HuH-7 (cell line): ENCODE measurements around the gene CRYBA2.

Source experiments
- DNase-seq: peaks from one replicate; pipeline ENCODE4 v3.0.0; 2011; ENCODE audit warnings: low spot score

Gene CRYBA2

GRCh38 chr2:218999021-218999880, 6.0 kb upstream of the CRYBA2 start:
- DNase-seq = no peak

- DNase-seq = no peak
Measured at GRCh38 chr2:218998414-218999002, 5.3 kb upstream of the CRYBA2 start.

- DNase-seq = no peak
Measured at GRCh38 chr2:218997731-218998130, 4.5 kb upstream of the CRYBA2 start.

GRCh38 chr2:218996937-218997336, 3.7 kb upstream of the CRYBA2 start:
- no peak for DNase-seq

GRCh38 chr2:218995972-218996711, 2.9 kb upstream of the CRYBA2 start:
- DNase-seq = peak; percentile 97

- DNase-seq = no peak
Measured at GRCh38 chr2:218995561-218995960, 2.3 kb upstream of the CRYBA2 start.

- DNase-seq = no peak
Measured at GRCh38 chr2:218992703-218993344, 398 bp downstream of the CRYBA2 start.

- no peak for DNase-seq
Measured at GRCh38 chr2:218992196-218992595, 1.0 kb downstream of the CRYBA2 start.

- DNase-seq = no peak
Measured at GRCh38 chr2:218991674-218992168, 1.5 kb downstream of the CRYBA2 start.

GRCh38 chr2:218990612-218991011, 2.6 kb downstream of the CRYBA2 start:
- no peak for DNase-seq

- no peak for DNase-seq
Measured at GRCh38 chr2:218990052-218990451, 3.2 kb downstream of the CRYBA2 start.

GRCh38 chr2:218988650-218989049, 4.6 kb downstream of the CRYBA2 start:
- DNase-seq = no peak

- DNase-seq = no peak
Measured at GRCh38 chr2:218988164-218988563, 5.1 kb downstream of the CRYBA2 start.

- DNase-seq = no peak
Measured at GRCh38 chr2:218986148-218986761, 7.0 kb downstream of the CRYBA2 start.

- DNase-seq = no peak
Measured at GRCh38 chr2:218985325-218986091, 7.7 kb downstream of the CRYBA2 start.

GRCh38 chr2:218985021-218985324, 8.2 kb downstream of the CRYBA2 start, which contains the start of gene FEV:
FEV (minus strand) TSS chr2:218985184; CDS start chr2:218985075, 109 bp downstream.
- DNase-seq = no peak

- no peak for DNase-seq
Measured at GRCh38 chr2:218984239-218985020, 8.8 kb downstream of the CRYBA2 start.

GRCh38 chr2:218983934-218984238, 9.3 kb downstream of the CRYBA2 start:
- DNase-seq = no peak

GRCh38 chr2:218983263-218983933, 9.8 kb downstream of the CRYBA2 start:
- no peak for DNase-seq
